ENCODE results near the gene XPO6. TPM values are rescaled to one million over a fixed set of nuclear protein-coding genes. Genes with fewer than 3 reads are reported as not detected.

The XPO6 gene
- total RNA-seq, 1 experiment from 2014 or later, result 112 TPM

DNA sequence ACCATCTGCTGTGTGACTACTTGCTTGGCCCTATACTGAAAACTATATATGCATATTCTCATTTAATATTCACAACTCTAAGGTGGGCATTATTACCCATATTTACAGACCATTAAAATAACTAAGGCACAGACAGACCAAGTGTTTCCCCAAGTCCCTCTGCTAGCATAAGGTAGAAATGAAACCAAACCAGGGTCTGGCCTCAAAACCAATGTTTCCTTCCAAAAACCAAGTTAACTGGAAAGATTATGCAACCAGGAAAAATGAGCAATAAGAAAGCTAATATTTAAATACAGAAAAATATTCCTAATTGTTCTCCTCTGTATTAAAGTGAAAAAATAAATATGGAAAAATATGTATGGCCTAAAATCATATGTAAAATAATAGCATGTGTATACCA is 50.1 kb downstream of the XPO6 start:
- no peaks in the 10 kb centered on the region for H3K27me3 ChIP-seq (replicated peaks; ENCODE audit: control insufficient read depth, insufficient read depth, low read length)
- H3K27me3 Mint-ChIP-seq (ENCODE audit: insufficient read depth, unreplicated experiment), result no peaks in the 10 kb centered on the region
- H3K4me3 ChIP-seq (ENCODE audit: low read depth, low read length), result no peak overlapping the region
- TF ChIP-seq, protein P1, sequence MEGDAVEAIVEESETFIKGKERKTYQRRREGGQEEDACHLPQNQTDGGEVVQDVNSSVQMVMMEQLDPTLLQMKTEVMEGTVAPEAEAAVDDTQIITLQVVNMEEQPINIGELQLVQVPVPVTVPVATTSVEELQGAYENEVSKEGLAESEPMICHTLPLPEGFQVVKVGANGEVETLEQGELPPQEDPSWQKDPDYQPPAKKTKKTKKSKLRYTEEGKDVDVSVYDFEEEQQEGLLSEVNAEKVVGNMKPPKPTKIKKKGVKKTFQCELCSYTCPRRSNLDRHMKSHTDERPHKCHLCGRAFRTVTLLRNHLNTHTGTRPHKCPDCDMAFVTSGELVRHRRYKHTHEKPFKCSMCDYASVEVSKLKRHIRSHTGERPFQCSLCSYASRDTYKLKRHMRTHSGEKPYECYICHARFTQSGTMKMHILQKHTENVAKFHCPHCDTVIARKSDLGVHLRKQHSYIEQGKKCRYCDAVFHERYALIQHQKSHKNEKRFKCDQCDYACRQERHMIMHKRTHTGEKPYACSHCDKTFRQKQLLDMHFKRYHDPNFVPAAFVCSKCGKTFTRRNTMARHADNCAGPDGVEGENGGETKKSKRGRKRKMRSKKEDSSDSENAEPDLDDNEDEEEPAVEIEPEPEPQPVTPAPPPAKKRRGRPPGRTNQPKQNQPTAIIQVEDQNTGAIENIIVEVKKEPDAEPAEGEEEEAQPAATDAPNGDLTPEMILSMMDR (IDR thresholded peaks at IDR 0.05; ENCODE audit: insufficient read depth in 1 of 2, low read depth in 1 of 2, low read length in 1 of 2, severe bottlenecking in 1 of 2, unreplicated experiment in 1 of 2), result no peak
- DNase-seq, result no peak
- no peaks in the 10 kb centered on the region for H3K9me3 ChIP-seq
- intact Hi-C loops (cut with micrococcal nuclease; ENCODE audit: unreplicated experiment), result no loop called here
- H3K4me1 Mint-ChIP-seq (ENCODE audit: low read depth, unreplicated experiment), result peaks cover 1% of the 10 kb centered on the region
- H3K27ac Mint-ChIP-seq (ENCODE audit: unreplicated experiment), result no peak overlapping the region
- no TSS peak for BruUV-seq (replicated peaks)
- H3K9me3 Mint-ChIP-seq (ENCODE audit: unreplicated experiment), result no peaks in the 10 kb centered on the region
- peaks cover 46% of the 10 kb centered on the region for H3K36me3 Mint-ChIP-seq (ENCODE audit: insufficient read depth, unreplicated experiment)
- no peak overlapping the region for H3K4me3 Mint-ChIP-seq (ENCODE audit: unreplicated experiment)
- POLR2A ChIA-PET, result no interaction called here
- CTCF ChIA-PET, result no interaction called here
- no peaks in the 10 kb centered on the region; the same call in 1 of the 2 replicates for H3K36me3 ChIP-seq (ENCODE audit: control insufficient read depth, insufficient read depth, low read length)
- H3K4me1 ChIP-seq, result no peaks in the 10 kb centered on the region

DNA sequence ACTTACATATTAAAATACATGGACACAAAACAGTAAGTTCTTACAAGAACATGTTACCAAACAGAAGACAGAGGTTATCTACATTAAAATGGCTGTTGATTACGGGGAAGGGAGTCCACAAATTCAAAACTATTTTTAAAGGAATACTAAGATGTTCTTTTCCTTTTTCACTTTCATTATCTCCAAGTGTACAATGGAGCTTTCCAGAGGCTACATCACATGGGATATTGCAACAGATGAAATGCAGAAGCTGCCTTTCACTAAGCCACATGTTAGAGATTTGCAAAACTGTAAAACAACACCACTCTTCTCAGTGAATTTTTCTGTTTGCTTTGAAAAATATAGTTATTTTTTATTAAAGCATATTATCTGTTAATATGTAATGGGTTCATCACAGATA is 53.6 kb downstream of the XPO6 start:
- CTCF ChIA-PET, result no interaction called here
- POLR2A ChIA-PET, result no interaction called here
- intact Hi-C loops (cut with micrococcal nuclease; ENCODE audit: unreplicated experiment), result no loop called here
- no peak overlapping the region for H3K4me3 Mint-ChIP-seq (ENCODE audit: unreplicated experiment)
- DNase-seq, result no peak
- no peaks in the 10 kb centered on the region for H3K4me1 ChIP-seq
- H3K36me3 ChIP-seq (ENCODE audit: control insufficient read depth, insufficient read depth, low read length), result no peaks in the 10 kb centered on the region; the same call in 1 of the 2 replicates
- no peaks in the 10 kb centered on the region for H3K9me3 ChIP-seq
- H3K27me3 ChIP-seq (replicated peaks; ENCODE audit: control insufficient read depth, insufficient read depth, low read length), result no peaks in the 10 kb centered on the region
- H3K27ac Mint-ChIP-seq (ENCODE audit: unreplicated experiment), result peak overlapping the region; percentile 22
- TF ChIP-seq, protein P1 (IDR thresholded peaks at IDR 0.05; ENCODE audit: insufficient read depth in 1 of 2, low read depth in 1 of 2, low read length in 1 of 2, severe bottlenecking in 1 of 2, unreplicated experiment in 1 of 2), result no peak
- peaks cover 51% of the 10 kb centered on the region for H3K36me3 Mint-ChIP-seq (ENCODE audit: insufficient read depth, unreplicated experiment)
- H3K27me3 Mint-ChIP-seq (ENCODE audit: insufficient read depth, unreplicated experiment), result no peaks in the 10 kb centered on the region
- no peaks in the 10 kb centered on the region for H3K4me1 Mint-ChIP-seq (ENCODE audit: low read depth, unreplicated experiment)
- BruUV-seq (replicated peaks), result no TSS peak
- no peak overlapping the region for H3K4me3 ChIP-seq (ENCODE audit: low read depth, low read length)
- H3K9me3 Mint-ChIP-seq (ENCODE audit: unreplicated experiment), result no peaks in the 10 kb centered on the region

DNA sequence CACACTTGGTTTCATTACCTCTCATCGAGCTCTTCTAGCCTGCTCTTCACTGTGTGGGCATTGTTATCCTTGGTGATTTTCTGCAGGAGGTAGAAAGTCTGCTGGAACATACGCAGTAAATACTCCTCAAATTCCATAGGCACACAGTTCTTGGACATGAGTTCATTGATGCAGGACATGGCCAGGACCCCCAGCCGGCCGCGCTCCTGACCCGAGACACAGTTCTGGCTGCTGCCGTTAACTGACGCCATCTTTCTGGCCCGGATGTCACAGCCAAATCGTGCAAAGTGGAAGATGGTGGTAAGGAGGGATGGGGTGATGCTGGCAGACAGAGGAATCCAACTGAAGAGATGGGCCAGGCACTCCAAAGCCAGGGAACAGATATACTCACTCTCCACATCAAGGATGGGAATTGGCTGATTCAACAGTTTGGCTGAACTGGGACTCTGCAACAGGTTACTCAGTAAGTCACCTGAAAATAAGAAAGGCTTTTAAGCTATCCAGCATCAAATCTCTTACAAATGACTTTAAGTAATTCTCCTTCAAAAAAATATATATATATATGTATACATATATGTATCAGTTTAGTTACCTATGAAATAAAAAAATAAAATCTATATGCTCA is 55.6 kb downstream of the XPO6 start:
- intact Hi-C loops (cut with micrococcal nuclease; ENCODE audit: unreplicated experiment), result no loop called here
- Mint-ChIP-seq H3K36me3 (ENCODE audit: insufficient read depth, unreplicated experiment) (peaks cover 50% of the 10 kb centered on the region), H3K27me3 (ENCODE audit: insufficient read depth, unreplicated experiment) (no peaks in the 10 kb centered on the region), H3K4me1 (ENCODE audit: low read depth, unreplicated experiment) (no peaks in the 10 kb centered on the region), H3K9me3 (ENCODE audit: unreplicated experiment) (no peaks in the 10 kb centered on the region), H3K27ac (ENCODE audit: unreplicated experiment) (no peak overlapping the region), H3K4me3 (ENCODE audit: unreplicated experiment) (no peak overlapping the region)
- no peak overlapping the region for H3K4me3 ChIP-seq (ENCODE audit: low read depth, low read length)
- TF ChIP-seq, protein P1 (IDR thresholded peaks at IDR 0.05; ENCODE audit: insufficient read depth in 1 of 2, low read depth in 1 of 2, low read length in 1 of 2, severe bottlenecking in 1 of 2, unreplicated experiment in 1 of 2), result no peak
- CTCF ChIA-PET, result no interaction called here
- H3K9me3 ChIP-seq, result no peaks in the 10 kb centered on the region
- BruUV-seq (replicated peaks), result no TSS peak
- no peaks in the 10 kb centered on the region for H3K27me3 ChIP-seq (replicated peaks; ENCODE audit: control insufficient read depth, insufficient read depth, low read length)
- no peaks in the 10 kb centered on the region; the same call in 1 of the 2 replicates for H3K36me3 ChIP-seq (ENCODE audit: control insufficient read depth, insufficient read depth, low read length)
- H3K4me1 ChIP-seq, result no peaks in the 10 kb centered on the region
- DNase-seq, result no peak
- POLR2A ChIA-PET, result no interaction called here

Measured in Caco-2 (cell line).